IPS-20b (cell line): ENCODE results near the gene PEPD.

Source experiments
- H3K27ac ChIP-seq: one replicate; pipeline ENCODE4 v1.5.1; 2013; ENCODE audit warnings: low read length
- H3K27me3 ChIP-seq: 2 replicates; pipeline ENCODE4 v1.6.1; 2013; ENCODE audit warnings: mild to moderate bottlenecking, low read length, inconsistent platforms; ENCODE audit not compliant: insufficient read depth
- H3K36me3 ChIP-seq: 2 replicates; pipeline ENCODE4 v1.6.1; 2013; ENCODE audit warnings: low read depth, mild to moderate bottlenecking, inconsistent platforms, low read length, moderate library complexity; ENCODE audit not compliant: insufficient read depth
- H3K4me1 ChIP-seq: 2 replicates; pipeline ENCODE4 v1.6.1; 2013; ENCODE audit warnings: mild to moderate bottlenecking, control low read depth, inconsistent platforms, low read length, moderate library complexity; ENCODE audit not compliant: insufficient read depth
- H3K4me3 ChIP-seq: 2 replicates; pipeline ENCODE4 v1.5.1; 2013; ENCODE audit warnings: mild to moderate bottlenecking, low read length, inconsistent platforms
- H3K9ac ChIP-seq: 2 replicates; pipeline ENCODE4 v1.6.1; 2013; ENCODE audit warnings: low read depth, mild to moderate bottlenecking, inconsistent platforms, low read length, moderate library complexity
- H3K9me3 ChIP-seq: 2 replicates; pipeline ENCODE4 v1.6.1; 2013; ENCODE audit warnings: mild to moderate bottlenecking, low read depth, low read length, inconsistent platforms; ENCODE audit not compliant: insufficient read depth

Gene PEPD

GRCh38 chr19:33470040-33470330, 51.6 kb downstream of the PEPD start:
- Histone ChIP-seq H3K4me1 (no peaks in the 10 kb centered on the region), H3K9me3 (no peaks in the 10 kb centered on the region), H3K4me3 (no peak overlapping the region), H3K36me3 (peaks cover 2% of the 10 kb centered on the region; the same call in 1 of the 2 replicates), H3K27ac (no peak overlapping the region), H3K9ac (no peak overlapping the region), H3K27me3 (no peaks in the 10 kb centered on the region)

GRCh38 chr19:33469171-33470039, 52.2 kb downstream of the PEPD start:
- H3K27ac ChIP-seq, result no peak overlapping the region
- no peaks in the 10 kb centered on the region for H3K9me3 ChIP-seq
- H3K9ac ChIP-seq, result no peak overlapping the region
- H3K36me3 ChIP-seq, result no peaks in the 10 kb centered on the region
- no peaks in the 10 kb centered on the region for H3K27me3 ChIP-seq
- H3K4me1 ChIP-seq, result no peaks in the 10 kb centered on the region
- no peak overlapping the region for H3K4me3 ChIP-seq

- Histone ChIP-seq H3K9ac (no peak overlapping the region), H3K27me3 (no peaks in the 10 kb centered on the region), H3K4me1 (no peaks in the 10 kb centered on the region), H3K27ac (no peak overlapping the region), H3K36me3 (peaks cover 6% of the 10 kb centered on the region; the same call in 1 of the 2 replicates), H3K9me3 (no peaks in the 10 kb centered on the region), H3K4me3 (no peak overlapping the region)
These were observed 53.0 kb downstream of the PEPD start for GRCh38 chr19:33468361-33469170.

- H3K9ac ChIP-seq, result no peak overlapping the region
- H3K9me3 ChIP-seq, result no peaks in the 10 kb centered on the region
- H3K27me3 ChIP-seq, result no peaks in the 10 kb centered on the region
These were observed 53.7 kb downstream of the PEPD start for GRCh38 chr19:33467851-33468250.

GRCh38 chr19:33465834-33466233, 55.8 kb downstream of the PEPD start:
- Histone ChIP-seq H3K9ac (no peak overlapping the region), H3K4me1 (no peaks in the 10 kb centered on the region), H3K9me3 (no peaks in the 10 kb centered on the region), H3K36me3 (peaks cover 15% of the 10 kb centered on the region; the same call in 1 of the 2 replicates), H3K27ac (no peak overlapping the region), H3K4me3 (no peak overlapping the region), H3K27me3 (no peaks in the 10 kb centered on the region)

More at GRCh38 chr19:33467851-33468250, 53.7 kb downstream of the PEPD start:
- Histone ChIP-seq H3K4me3 (no peak overlapping the region), H3K36me3 (peaks cover 14% of the 10 kb centered on the region; the same call in 1 of the 2 replicates), H3K27ac (no peak overlapping the region), H3K4me1 (no peaks in the 10 kb centered on the region)

- Histone ChIP-seq H3K4me1 (no peaks in the 10 kb centered on the region), H3K27ac (no peak overlapping the region), H3K9me3 (no peaks in the 10 kb centered on the region), H3K27me3 (no peaks in the 10 kb centered on the region), H3K36me3 (peaks cover 15% of the 10 kb centered on the region; the same call in 1 of the 2 replicates), H3K4me3 (no peak overlapping the region), H3K9ac (no peak overlapping the region)
These were observed 56.2 kb downstream of the PEPD start for GRCh38 chr19:33465371-33465770.

GRCh38 chr19:33464733-33465115, 56.9 kb downstream of the PEPD start:
- H3K27me3 ChIP-seq, result no peaks in the 10 kb centered on the region
- no peak overlapping the region for H3K27ac ChIP-seq
- no peak overlapping the region for H3K4me3 ChIP-seq
- no peaks in the 10 kb centered on the region for H3K9me3 ChIP-seq
- no peak overlapping the region for H3K9ac ChIP-seq
- peaks cover 15% of the 10 kb centered on the region; the same call in 1 of the 2 replicates for H3K36me3 ChIP-seq
- no peaks in the 10 kb centered on the region for H3K4me1 ChIP-seq

- Histone ChIP-seq H3K4me3 (no peak overlapping the region), H3K9ac (no peak overlapping the region), H3K36me3 (peaks cover 15% of the 10 kb centered on the region; the same call in 1 of the 2 replicates), H3K27me3 (no peaks in the 10 kb centered on the region), H3K27ac (no peak overlapping the region), H3K9me3 (no peaks in the 10 kb centered on the region), H3K4me1 (no peaks in the 10 kb centered on the region)
These were observed 57.4 kb downstream of the PEPD start for GRCh38 chr19:33464010-33464732.

- H3K36me3 ChIP-seq, result peaks cover 19% of the 10 kb centered on the region; the same call in 1 of the 2 replicates
These were observed 58.4 kb downstream of the PEPD start for GRCh38 chr19:33463199-33463598.

GRCh38 chr19:33462112-33462791, 59.3 kb downstream of the PEPD start:
- no peaks in the 10 kb centered on the region for H3K27me3 ChIP-seq
- H3K9me3 ChIP-seq, result no peaks in the 10 kb centered on the region
- H3K4me1 ChIP-seq, result no peaks in the 10 kb centered on the region
- no peak overlapping the region for H3K27ac ChIP-seq
- no peak overlapping the region for H3K9ac ChIP-seq
- peaks cover 21% of the 10 kb centered on the region; the same call in 1 of the 2 replicates for H3K36me3 ChIP-seq
- H3K4me3 ChIP-seq, result no peak overlapping the region

More at GRCh38 chr19:33463199-33463598, 58.4 kb downstream of the PEPD start:
- H3K27me3 ChIP-seq, result no peaks in the 10 kb centered on the region
- no peak overlapping the region for H3K4me3 ChIP-seq
- H3K9ac ChIP-seq, result no peak overlapping the region
- H3K9me3 ChIP-seq, result no peaks in the 10 kb centered on the region
- no peak overlapping the region for H3K27ac ChIP-seq
- H3K4me1 ChIP-seq, result no peaks in the 10 kb centered on the region
